Astrocyte of the cerebellum (primary cell): ENCODE results near the gene NTMT1.

ENCODE experiments used
- DNase-seq: peaks from one replicate; pipeline ENCODE4 v3.0.0-alpha.2; 2011; ENCODE audit warnings: low read depth
- H3K4me3 ChIP-seq: 2 replicates; pipeline ENCODE4 v1.5.1; 2011; ENCODE audit warnings: mild to moderate bottlenecking, low read depth, low read length, moderate library complexity
- CTCF ChIP-seq: IDR thresholded peaks from 2 replicates; pipeline ENCODE4 v1.5.1; 2012; ENCODE audit warnings: low read length, low read depth, moderate library complexity, mild to moderate bottlenecking; ENCODE audit errors: missing control alignments
- in situ Hi-C: cut with HindIII; loops from 2 replicates; pipeline ENCODE4 v1.10.0; 2017; ENCODE audit warnings: low sequenced_read_pairs

Gene NTMT1

GRCh38 chr9:129582855-129583254 is 43.1 kb upstream of the NTMT1 start:
- H3K4me3 ChIP-seq = no peak overlapping the region
- DNase-seq = no peak
- in situ Hi-C loops = no loop called here
- no peak for TF ChIP-seq CTCF

GRCh38 chr9:129583308-129584038 is 42.5 kb upstream of the NTMT1 start:
- no peak overlapping the region for H3K4me3 ChIP-seq
- no peak for DNase-seq
- no peak for TF ChIP-seq CTCF
- in situ Hi-C loops = no loop called here

GRCh38 chr9:129584136-129584535 is 41.8 kb upstream of the NTMT1 start:
- no peak overlapping the region for H3K4me3 ChIP-seq
- in situ Hi-C loops = no loop called here
- DNase-seq = peak; percentile 72

GRCh38 chr9:129585352-129585751 is 40.6 kb upstream of the NTMT1 start:
- H3K4me3 ChIP-seq = no peak overlapping the region
- in situ Hi-C loops = no loop called here
- DNase-seq = no peak
- no peak for TF ChIP-seq CTCF

More at GRCh38 chr9:129584136-129584535, 41.8 kb upstream of the NTMT1 start:
- TF ChIP-seq CTCF = no peak

GRCh38 chr9:129586245-129586644 is 39.7 kb upstream of the NTMT1 start:
- no peak overlapping the region for H3K4me3 ChIP-seq
- no peak for DNase-seq
- TF ChIP-seq CTCF = no peak
- in situ Hi-C loops = no loop called here

GRCh38 chr9:129586685-129587084 is 39.3 kb upstream of the NTMT1 start:
- in situ Hi-C loops = no loop called here
- no peak overlapping the region for H3K4me3 ChIP-seq
- TF ChIP-seq CTCF = no peak
- DNase-seq = no peak
